ENCODE data around the gene TCF7.

TCF7 gene

DNA sequence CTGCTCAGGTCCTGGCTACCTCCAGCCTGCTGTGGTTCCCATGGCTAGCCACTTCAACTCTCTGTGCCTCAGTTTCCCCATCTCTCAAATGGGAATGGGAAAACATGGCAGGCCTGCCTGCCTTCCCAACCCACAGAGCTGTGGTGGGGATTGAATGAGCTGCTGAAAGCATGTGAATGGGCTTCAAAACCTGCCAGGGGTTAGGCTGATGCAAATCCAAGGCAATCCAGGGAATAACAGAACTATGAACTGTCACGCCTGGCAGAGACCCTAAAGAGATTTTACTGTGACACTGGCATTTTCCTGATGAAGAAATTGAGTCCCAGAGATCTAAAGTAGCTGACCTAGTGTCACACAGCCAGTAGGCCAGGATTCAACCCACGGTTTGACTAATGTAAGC is 29.9 kb upstream of the TCF7 start:
- Mint-ChIP-seq H3K27me3 (no peaks in the 10 kb centered on the region), H3K4me1 (ENCODE audit: low read depth) (peaks cover 81% of the 10 kb centered on the region), H3K27ac (no peak overlapping the region), H3K36me3 (ENCODE audit: low read depth) (no peaks in the 10 kb centered on the region), H3K9me3 (no peaks in the 10 kb centered on the region), H3K4me3 (no peak overlapping the region)

DNA sequence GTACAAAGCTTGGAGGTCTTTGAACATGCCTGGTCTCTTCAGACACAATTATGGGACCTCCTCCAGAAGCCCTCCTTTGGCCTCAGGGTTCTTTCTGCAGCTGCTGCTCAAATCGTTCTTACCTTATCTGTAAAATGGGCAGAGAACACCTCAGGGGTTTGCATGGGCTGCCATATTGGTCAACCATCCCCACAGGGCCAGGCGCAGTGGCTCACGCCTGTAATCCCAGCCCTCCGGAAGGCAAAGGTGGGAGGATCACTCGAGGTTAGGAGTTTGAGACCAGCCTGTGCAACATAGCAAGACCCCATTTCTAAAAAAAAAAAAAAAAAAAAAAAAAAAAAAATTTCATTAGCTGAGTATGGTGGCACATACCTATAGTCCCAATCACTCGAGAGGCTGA is 29.1 kb upstream of the TCF7 start:
- Mint-ChIP-seq H3K36me3 (ENCODE audit: low read depth) (no peaks in the 10 kb centered on the region), H3K9me3 (no peaks in the 10 kb centered on the region)

DNA sequence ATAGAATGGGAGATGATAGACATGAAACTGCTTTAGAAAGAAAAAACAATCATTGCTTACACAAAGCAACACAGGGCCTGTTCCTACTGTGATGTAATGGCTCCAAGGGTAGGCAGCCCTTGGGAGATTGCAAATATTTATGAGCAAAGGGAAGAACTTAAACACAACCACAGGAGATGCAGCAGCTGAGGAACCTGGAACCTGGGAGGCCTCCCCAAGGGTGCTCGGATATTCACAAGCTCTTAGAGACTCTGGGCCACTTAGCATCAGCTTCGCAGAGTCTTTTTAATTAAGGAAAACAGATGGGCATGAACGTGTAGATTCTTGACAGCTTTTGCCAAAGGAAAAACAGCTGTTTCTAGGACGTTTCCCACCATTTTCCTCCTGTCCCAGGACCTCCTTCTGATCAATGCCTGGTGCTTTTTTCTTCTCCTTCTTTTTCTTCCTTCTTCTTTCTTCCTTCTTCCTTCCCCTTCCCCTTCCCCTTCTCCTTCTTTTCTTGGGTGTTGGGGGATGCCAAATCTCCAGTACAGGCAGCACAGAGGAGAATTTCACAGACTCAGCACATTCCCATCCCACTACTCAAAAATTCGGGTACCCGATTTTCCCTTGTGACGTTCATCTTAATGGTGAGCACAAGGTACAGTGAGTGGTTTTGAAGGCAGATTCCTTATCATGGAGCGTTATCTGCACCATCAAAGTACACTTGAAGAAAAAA is 28.1 kb upstream of the TCF7 start:
- peaks cover 87% of the 10 kb centered on the region for H3K4me1 Mint-ChIP-seq (ENCODE audit: low read depth)
- peak overlapping the region; percentile 65 for H3K4me3 Mint-ChIP-seq
- no peaks in the 10 kb centered on the region for H3K27me3 Mint-ChIP-seq
- H3K9me3 Mint-ChIP-seq = no peaks in the 10 kb centered on the region
- H3K27ac Mint-ChIP-seq = peak overlapping the region; percentile 89
- H3K36me3 Mint-ChIP-seq (ENCODE audit: low read depth) = no peaks in the 10 kb centered on the region

More for the DNA sequence above, 29.1 kb upstream of the TCF7 start:
- H3K27ac Mint-ChIP-seq = no peak overlapping the region
- H3K27me3 Mint-ChIP-seq = no peaks in the 10 kb centered on the region
- no peak overlapping the region for H3K4me3 Mint-ChIP-seq
- H3K4me1 Mint-ChIP-seq (ENCODE audit: low read depth) = peaks cover 81% of the 10 kb centered on the region

DNA sequence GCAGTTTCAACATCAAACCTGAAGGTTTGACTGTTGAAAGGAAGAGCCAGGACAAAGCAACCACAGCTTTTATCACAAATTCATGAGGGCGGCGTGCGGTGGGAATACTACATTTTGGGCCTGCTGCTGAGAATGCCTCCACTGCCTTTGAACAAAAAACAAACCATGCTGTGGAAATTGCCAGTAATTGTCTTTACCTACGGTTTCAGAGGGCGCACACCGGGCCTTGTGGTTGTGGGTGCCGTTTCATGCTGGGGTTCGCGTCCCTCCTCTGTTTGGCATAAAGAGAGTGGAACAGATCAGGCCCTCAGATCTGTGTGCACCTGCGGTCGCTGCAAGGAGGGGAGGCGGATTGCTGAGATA is 27.6 kb upstream of the TCF7 start:
- Mint-ChIP-seq H3K9me3 (no peaks in the 10 kb centered on the region), H3K4me3 (peak overlapping the region; percentile 65), H3K36me3 (ENCODE audit: low read depth) (no peaks in the 10 kb centered on the region), H3K27ac (peak overlapping the region; percentile 89), H3K4me1 (ENCODE audit: low read depth) (peaks cover 87% of the 10 kb centered on the region), H3K27me3 (no peaks in the 10 kb centered on the region)

DNA sequence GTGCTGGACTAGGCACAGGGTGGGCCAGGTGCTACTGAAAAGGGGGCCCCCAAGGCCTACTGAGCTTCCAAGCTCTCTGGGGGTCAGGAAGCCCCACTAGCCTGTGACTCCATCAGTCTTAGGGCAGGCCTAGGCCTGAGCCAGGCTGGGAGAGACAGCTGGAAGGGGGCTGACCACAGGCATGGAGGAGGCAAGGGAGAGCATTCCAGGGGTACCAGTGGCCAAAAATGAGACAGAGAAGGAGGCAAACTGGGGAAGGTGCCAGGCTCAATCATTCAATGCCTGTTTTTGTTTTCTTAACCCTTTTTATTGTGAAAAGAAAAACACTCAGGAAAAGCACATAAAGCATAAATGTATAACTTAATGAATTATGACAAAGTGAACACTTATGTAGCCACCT is 26.2 kb upstream of the TCF7 start:
- H3K9me3 Mint-ChIP-seq = no peaks in the 10 kb centered on the region
- no peak overlapping the region for H3K27ac Mint-ChIP-seq
- no peaks in the 10 kb centered on the region for H3K36me3 Mint-ChIP-seq (ENCODE audit: low read depth)
- H3K4me1 Mint-ChIP-seq (ENCODE audit: low read depth) = peaks cover 87% of the 10 kb centered on the region
- no peak overlapping the region for H3K4me3 Mint-ChIP-seq
- no peaks in the 10 kb centered on the region for H3K27me3 Mint-ChIP-seq

DNA sequence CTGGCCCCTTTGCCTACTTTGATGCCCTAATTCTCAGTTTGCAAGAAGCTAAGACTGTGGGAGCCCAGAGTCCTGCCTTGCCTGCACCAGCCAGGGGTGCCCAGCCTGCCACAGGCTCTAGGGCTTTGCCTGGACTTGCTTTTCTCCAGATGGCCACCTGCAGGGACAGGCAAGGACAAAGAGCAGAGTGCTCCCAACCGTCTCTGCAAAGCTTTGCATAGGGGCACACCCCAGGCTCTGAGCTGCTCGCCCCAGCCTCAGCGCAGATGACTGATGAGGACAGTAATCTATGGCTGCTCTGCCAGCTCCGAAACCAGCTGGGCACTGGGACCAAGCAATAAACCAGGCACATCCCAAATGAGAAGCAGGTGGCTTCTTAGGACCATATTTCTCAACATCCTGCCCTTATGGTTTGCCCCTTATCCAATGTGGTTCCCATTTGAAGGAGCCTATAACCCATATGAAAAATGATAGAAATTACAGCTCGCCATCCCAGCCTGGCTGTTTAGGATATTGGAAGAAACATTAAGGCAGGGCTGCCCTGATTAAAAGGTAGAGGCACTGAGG is 25.4 kb upstream of the TCF7 start:
- H3K27me3 Mint-ChIP-seq = no peaks in the 10 kb centered on the region
- H3K4me3 Mint-ChIP-seq = no peak overlapping the region
- H3K36me3 Mint-ChIP-seq (ENCODE audit: low read depth) = no peaks in the 10 kb centered on the region
- H3K9me3 Mint-ChIP-seq = no peaks in the 10 kb centered on the region
- H3K27ac Mint-ChIP-seq = no peak overlapping the region
- peaks cover 87% of the 10 kb centered on the region for H3K4me1 Mint-ChIP-seq (ENCODE audit: low read depth)

DNA sequence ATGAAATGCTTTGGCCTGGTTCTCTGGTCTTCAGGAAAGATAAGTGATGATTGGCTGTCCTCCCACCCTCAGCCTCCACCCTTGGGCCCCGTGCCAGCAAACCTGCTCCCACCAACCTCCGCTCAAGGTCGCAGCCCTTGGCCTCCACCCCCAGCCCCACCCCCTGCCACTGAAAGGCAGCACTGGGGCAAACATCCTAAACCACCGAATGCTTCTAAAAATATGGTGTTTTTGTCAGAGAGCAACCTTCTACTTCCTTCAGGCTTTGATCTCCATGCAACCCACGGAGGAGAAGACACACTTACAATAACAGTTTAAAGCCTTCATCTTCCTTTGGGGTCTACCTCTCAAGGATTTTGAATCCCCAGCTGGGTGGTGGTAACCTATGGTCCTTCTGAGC is 24.0 kb upstream of the TCF7 start:
- H3K4me3 Mint-ChIP-seq = no peak overlapping the region
- H3K36me3 Mint-ChIP-seq (ENCODE audit: low read depth) = no peaks in the 10 kb centered on the region
- peak overlapping the region; percentile 22 for H3K27ac Mint-ChIP-seq
- no peaks in the 10 kb centered on the region for H3K9me3 Mint-ChIP-seq
- peaks cover 85% of the 10 kb centered on the region for H3K4me1 Mint-ChIP-seq (ENCODE audit: low read depth)
- H3K27me3 Mint-ChIP-seq = no peaks in the 10 kb centered on the region

DNA sequence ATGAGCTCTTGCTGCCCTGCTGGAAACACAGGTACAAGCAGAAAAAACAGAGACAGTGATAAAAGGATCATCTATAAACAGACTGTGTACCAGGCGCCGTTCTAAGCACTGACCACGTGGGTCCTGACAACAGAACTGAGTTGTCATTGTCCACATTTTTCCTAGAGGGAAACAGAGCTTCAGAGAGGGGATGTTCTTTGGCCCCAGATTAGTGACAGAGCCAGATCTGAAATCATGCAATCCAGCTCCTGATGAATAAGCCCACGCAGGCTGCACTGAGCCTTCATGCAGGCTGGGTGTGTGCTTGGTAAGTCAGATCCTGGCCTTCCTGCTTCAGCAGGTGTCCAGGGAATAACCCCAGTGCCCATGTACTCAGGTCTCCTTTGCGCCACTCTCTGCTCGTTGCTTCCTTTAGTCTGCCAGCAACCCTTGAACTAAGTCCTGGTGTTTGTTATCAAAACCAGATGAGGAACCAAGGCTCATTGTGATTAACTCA is 22.8 kb upstream of the TCF7 start:
- Mint-ChIP-seq H3K36me3 (ENCODE audit: low read depth) (no peaks in the 10 kb centered on the region), H3K4me1 (ENCODE audit: low read depth) (peaks cover 85% of the 10 kb centered on the region), H3K27ac (peak overlapping the region; percentile 34), H3K27me3 (no peaks in the 10 kb centered on the region), H3K4me3 (no peak overlapping the region), H3K9me3 (no peaks in the 10 kb centered on the region)

DNA sequence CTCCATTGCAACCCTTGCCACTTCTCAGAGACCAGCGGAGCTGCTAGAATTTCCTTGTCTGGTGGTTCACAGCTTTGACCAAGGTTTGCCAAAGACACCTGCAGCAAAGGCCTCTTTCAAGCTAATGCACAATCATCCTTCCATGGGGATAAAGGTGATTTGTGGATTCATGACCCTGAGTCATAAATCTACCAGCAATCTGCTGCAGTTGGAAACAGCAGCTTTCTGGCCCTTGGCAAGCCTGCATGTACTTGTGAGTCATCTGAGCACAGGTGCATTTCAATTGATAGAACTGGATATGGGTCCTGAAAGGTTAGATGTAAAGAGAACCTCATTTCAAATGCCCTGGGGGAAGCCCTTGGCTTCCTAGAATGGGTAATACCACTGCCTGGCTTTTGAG is 21.6 kb upstream of the TCF7 start:
- no peaks in the 10 kb centered on the region for H3K9me3 Mint-ChIP-seq
- H3K36me3 Mint-ChIP-seq (ENCODE audit: low read depth) = no peaks in the 10 kb centered on the region
- H3K4me1 Mint-ChIP-seq (ENCODE audit: low read depth) = peaks cover 85% of the 10 kb centered on the region
- no peaks in the 10 kb centered on the region for H3K27me3 Mint-ChIP-seq
- peak overlapping the region; percentile 34 for H3K27ac Mint-ChIP-seq
- H3K4me3 Mint-ChIP-seq = no peak overlapping the region

DNA sequence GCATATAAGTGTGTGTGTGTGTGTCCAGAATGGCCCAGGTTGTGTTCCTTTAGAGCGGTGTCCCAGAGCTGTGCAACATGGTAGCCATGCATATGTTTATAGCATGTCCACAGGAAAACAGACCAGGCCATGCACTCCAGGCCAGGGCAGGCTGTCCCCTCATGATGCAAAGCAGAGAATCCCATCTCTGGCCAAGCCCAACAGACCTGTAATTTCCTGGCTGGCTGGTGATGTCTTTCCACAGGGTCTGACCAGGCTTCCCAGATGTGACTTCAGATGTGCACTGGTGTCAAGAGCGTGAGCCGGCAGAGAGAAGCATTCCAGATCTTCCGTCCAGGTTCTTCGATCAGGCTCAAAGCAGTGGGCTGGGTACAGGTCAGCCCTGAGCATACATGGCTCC is 21.1 kb upstream of the TCF7 start:
- no peaks in the 10 kb centered on the region for H3K9me3 Mint-ChIP-seq
- peaks cover 83% of the 10 kb centered on the region for H3K4me1 Mint-ChIP-seq (ENCODE audit: low read depth)
- no peaks in the 10 kb centered on the region for H3K27me3 Mint-ChIP-seq
- no peaks in the 10 kb centered on the region for H3K36me3 Mint-ChIP-seq (ENCODE audit: low read depth)
- H3K27ac Mint-ChIP-seq = no peak overlapping the region
- no peak overlapping the region for H3K4me3 Mint-ChIP-seq

DNA sequence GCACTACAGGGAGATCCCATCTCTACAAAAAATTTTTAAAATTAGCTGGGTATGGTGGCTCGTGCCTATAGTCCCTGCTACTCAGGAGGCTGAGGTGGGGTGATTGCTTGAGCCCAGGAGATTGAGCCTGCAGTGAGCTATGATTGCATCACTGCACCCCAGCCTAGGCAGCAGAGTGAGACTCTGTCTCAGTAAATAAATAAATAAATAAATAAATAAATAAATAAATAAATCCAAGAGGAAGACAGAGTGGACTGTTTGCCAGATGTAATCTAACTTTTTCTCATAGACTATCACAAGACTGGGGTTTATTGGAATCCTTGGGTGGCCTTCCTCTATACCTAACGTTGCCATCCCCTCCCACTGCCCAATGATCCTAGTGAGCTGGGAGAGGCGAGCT is 19.2 kb upstream of the TCF7 start:
- Mint-ChIP-seq H3K4me3 (no peak overlapping the region), H3K27me3 (no peaks in the 10 kb centered on the region), H3K27ac (no peak overlapping the region), H3K4me1 (ENCODE audit: low read depth) (peaks cover 83% of the 10 kb centered on the region), H3K9me3 (no peaks in the 10 kb centered on the region), H3K36me3 (ENCODE audit: low read depth) (no peaks in the 10 kb centered on the region)

DNA sequence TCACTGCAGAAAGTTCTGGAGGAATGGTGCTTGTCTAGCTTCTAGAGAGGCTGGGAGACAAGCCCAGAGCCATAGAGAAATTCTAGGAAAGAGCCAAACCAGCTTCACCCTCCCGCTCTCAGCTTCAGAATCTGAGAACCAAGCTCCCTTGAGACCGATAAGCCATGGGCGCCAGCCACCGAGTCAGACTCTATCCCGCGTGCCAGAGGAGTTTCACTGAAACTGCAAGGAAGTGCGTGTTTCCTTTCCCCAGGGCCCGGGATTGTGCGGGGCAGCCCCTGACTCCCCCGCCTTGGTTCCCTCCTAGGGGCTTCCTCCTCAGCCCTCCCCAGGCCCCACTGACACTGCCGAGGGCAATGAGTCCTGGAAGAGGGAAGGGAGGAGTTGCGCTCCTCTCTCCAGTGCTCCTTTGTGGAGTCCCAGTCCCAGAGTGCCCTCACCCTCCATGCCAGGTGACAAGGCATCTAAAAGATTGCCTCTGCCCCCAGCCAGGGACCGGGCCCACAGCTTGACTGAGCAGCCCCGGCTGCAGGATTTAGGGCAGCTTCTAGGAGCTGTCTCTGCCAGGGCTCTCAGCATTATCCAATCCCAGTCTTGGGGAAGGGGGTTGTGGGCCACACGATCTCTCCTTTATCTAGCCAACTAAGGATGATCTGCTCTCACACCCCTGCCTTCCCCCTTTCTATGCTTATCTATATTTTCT is 18.4 kb upstream of the TCF7 start:
- peaks cover 83% of the 10 kb centered on the region for H3K4me1 Mint-ChIP-seq (ENCODE audit: low read depth)
- H3K36me3 Mint-ChIP-seq (ENCODE audit: low read depth) = no peaks in the 10 kb centered on the region
- H3K27ac Mint-ChIP-seq = peak overlapping the region; percentile 26
- H3K9me3 Mint-ChIP-seq = no peaks in the 10 kb centered on the region
- H3K27me3 Mint-ChIP-seq = no peaks in the 10 kb centered on the region
- no peak overlapping the region for H3K4me3 Mint-ChIP-seq

DNA sequence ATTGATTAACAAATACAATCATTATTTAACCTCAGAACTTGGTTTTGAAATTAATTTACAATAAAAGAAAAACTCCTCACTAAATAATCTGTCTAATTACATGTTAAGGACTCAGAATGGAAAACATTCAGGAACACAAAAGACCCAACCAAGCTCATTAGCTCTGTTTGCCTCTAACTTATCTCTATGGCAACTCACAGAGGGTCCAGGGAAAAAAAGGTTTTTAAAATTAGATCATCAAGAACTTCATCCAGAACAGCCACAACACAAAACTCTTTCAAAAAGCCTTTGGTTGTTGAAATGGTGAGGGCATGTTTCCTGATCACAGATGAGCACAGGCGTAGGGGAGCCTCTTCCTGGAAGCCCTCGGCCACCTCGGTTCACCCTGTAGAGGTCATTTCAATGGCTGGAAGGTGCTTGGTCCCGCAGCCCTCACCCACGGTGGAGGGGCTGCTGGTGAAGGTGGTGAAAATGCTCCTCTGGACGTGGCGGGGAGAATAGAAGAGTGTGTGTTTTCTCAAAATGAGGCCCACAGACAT is 17.2 kb upstream of the TCF7 start:
- peaks cover 81% of the 10 kb centered on the region for H3K4me1 Mint-ChIP-seq (ENCODE audit: low read depth)
- H3K9me3 Mint-ChIP-seq = no peaks in the 10 kb centered on the region
- H3K27ac Mint-ChIP-seq = peak overlapping the region; percentile 49
- H3K4me3 Mint-ChIP-seq = peak overlapping the region; percentile 31
- H3K27me3 Mint-ChIP-seq = no peaks in the 10 kb centered on the region
- no peaks in the 10 kb centered on the region for H3K36me3 Mint-ChIP-seq (ENCODE audit: low read depth)

DNA sequence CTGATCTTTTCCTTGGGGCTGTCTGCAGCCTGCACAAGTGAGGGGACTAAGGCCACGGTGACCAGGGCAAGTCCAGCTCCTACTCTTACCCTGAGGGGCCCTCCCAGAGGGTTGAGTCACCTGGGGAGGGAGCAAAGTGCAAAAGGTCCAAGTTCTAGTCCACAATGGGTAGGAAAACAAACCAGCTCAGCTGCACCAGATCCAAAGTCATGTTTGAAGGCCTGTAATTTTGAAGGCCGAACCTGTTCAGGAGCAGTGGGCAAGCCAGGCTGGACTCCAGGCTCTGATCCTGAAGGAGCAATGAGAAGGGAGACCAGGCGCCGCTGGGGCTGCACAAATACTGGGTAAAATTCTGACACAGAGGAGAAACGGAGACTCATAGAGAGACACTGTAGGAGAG is 15.8 kb upstream of the TCF7 start:
- peak overlapping the region; percentile 77 for H3K27ac Mint-ChIP-seq
- H3K4me1 Mint-ChIP-seq (ENCODE audit: low read depth) = peaks cover 79% of the 10 kb centered on the region
- no peaks in the 10 kb centered on the region for H3K9me3 Mint-ChIP-seq
- H3K36me3 Mint-ChIP-seq (ENCODE audit: low read depth) = no peaks in the 10 kb centered on the region
- H3K27me3 Mint-ChIP-seq = no peaks in the 10 kb centered on the region
- H3K4me3 Mint-ChIP-seq = no peak overlapping the region

DNA sequence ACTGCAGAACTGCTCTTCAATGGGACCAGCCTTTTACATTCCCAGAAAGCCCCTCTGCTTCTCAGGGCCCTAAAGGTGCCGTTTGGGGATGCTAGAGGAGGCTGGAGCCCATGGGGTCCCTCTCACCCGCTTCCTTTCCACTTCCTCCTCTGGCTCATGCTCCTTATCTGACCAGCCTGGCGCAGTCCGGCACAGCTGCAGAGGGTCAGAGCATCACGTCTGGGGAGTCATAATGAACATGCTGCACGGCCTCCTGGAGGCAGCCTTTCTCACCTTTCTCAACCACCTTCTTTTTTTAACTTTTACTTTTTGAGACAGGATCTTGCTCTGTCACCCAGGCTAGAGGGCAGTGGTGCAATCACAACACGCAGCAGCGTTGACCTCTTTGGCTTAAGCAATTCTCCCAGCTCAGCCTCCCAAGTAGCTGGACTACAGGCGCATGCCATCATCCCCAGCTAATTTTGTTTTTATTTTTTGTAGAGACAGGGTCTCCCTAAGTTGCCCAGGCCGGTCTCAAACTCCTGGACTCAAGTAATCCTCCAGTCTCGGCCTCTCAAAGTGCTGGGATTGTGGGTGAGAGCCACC is 15.1 kb upstream of the TCF7 start:
- peak overlapping the region; percentile 32 for H3K4me3 Mint-ChIP-seq
- no peaks in the 10 kb centered on the region for H3K9me3 Mint-ChIP-seq
- no peaks in the 10 kb centered on the region for H3K36me3 Mint-ChIP-seq (ENCODE audit: low read depth)
- H3K27ac Mint-ChIP-seq = peak overlapping the region; percentile 85
- H3K27me3 Mint-ChIP-seq = no peaks in the 10 kb centered on the region
- H3K4me1 Mint-ChIP-seq (ENCODE audit: low read depth) = peaks cover 79% of the 10 kb centered on the region

Data from stimulated activated naive CD8-positive, alpha-beta T cell treated with anti-CD3 and anti-CD28 coated beads, Interleukin-15, Interleukin-2, amounts not matched to agents 100 ng/mL and 50 ng/mL, for 24 hours (primary cell).